Mononuclear cell (primary cell): Measurements from ENCODE around the gene PXYLP1. TPM values are rescaled to one million over a fixed set of nuclear protein-coding genes. Genes with fewer than 3 reads are reported as not detected.

ENCODE experiments used
- H3K27me3 ChIP-seq: 2 replicates; pipeline ENCODE4 v1.6.0; 2011; ENCODE audit warnings: low read length, control low read depth; ENCODE audit not compliant: insufficient read depth
- H3K4me1 ChIP-seq: 2 replicates; pipeline ENCODE4 v1.5.1; 2011; ENCODE audit warnings: mild to moderate bottlenecking, low read length, control low read depth; ENCODE audit not compliant: insufficient read depth
- H3K4me3 ChIP-seq: 2 replicates; pipeline ENCODE4 v1.5.1; 2011; ENCODE audit warnings: mild to moderate bottlenecking, low read length, moderate library complexity
- H3K9me3 ChIP-seq: 2 replicates; pipeline ENCODE4 v1.5.1; 2011; ENCODE audit warnings: low read depth, mild to moderate bottlenecking, control low read depth, low read length
- total RNA-seq: library from RNA; depleted of rRNA; stranded (reverse); fragments of >200 nt; gene quantifications from one replicate; pipeline ENCODE4 v1.2.3, GENCODE V29; 2012

PXYLP1 gene
- total RNA-seq, 1 donor: 19.8 TPM

- no peaks in the 10 kb centered on the region for H3K27me3 ChIP-seq
- no peak overlapping the region for H3K4me3 ChIP-seq
- H3K4me1 ChIP-seq: peaks cover 31% of the 10 kb centered on the region
- H3K9me3 ChIP-seq: no peaks in the 10 kb centered on the region
Observed at GRCh38 chr3:141268791-141269190, 37.2 kb downstream of the PXYLP1 start.

GRCh38 chr3:141269961-141270360 is 38.3 kb downstream of the PXYLP1 start:
- Histone ChIP-seq H3K4me3 (no peak overlapping the region), H3K4me1 (peaks cover 42% of the 10 kb centered on the region), H3K27me3 (no peaks in the 10 kb centered on the region), H3K9me3 (no peaks in the 10 kb centered on the region)

- Histone ChIP-seq H3K9me3 (no peaks in the 10 kb centered on the region), H3K4me1 (peaks cover 38% of the 10 kb centered on the region), H3K4me3 (no peak overlapping the region), H3K27me3 (no peaks in the 10 kb centered on the region)
Observed at GRCh38 chr3:141271279-141272030, 39.8 kb downstream of the PXYLP1 start.

GRCh38 chr3:141272906-141273662 is 41.5 kb downstream of the PXYLP1 start:
- H3K4me3 ChIP-seq: no peak overlapping the region
- H3K9me3 ChIP-seq: no peaks in the 10 kb centered on the region
- no peaks in the 10 kb centered on the region for H3K27me3 ChIP-seq
- H3K4me1 ChIP-seq: peaks cover 25% of the 10 kb centered on the region

GRCh38 chr3:141273700-141274410 is 42.2 kb downstream of the PXYLP1 start:
- no peaks in the 10 kb centered on the region for H3K27me3 ChIP-seq
- peaks cover 24% of the 10 kb centered on the region for H3K4me1 ChIP-seq
- H3K9me3 ChIP-seq: no peaks in the 10 kb centered on the region
- no peak overlapping the region for H3K4me3 ChIP-seq

- peaks cover 26% of the 10 kb centered on the region for H3K4me1 ChIP-seq
- H3K4me3 ChIP-seq: no peak overlapping the region
- H3K27me3 ChIP-seq: no peaks in the 10 kb centered on the region
- no peaks in the 10 kb centered on the region for H3K9me3 ChIP-seq
Observed at GRCh38 chr3:141274411-141275031, 42.9 kb downstream of the PXYLP1 start.

- H3K4me3 ChIP-seq: no peak overlapping the region
Observed at GRCh38 chr3:141275032-141275422, 43.4 kb downstream of the PXYLP1 start.

GRCh38 chr3:141275511-141275910 is 43.9 kb downstream of the PXYLP1 start:
- Histone ChIP-seq H3K4me3 (no peak overlapping the region), H3K4me1 (peaks cover 26% of the 10 kb centered on the region), H3K27me3 (no peaks in the 10 kb centered on the region), H3K9me3 (no peaks in the 10 kb centered on the region)

More at GRCh38 chr3:141275032-141275422, 43.4 kb downstream of the PXYLP1 start:
- peaks cover 26% of the 10 kb centered on the region for H3K4me1 ChIP-seq
- no peaks in the 10 kb centered on the region for H3K27me3 ChIP-seq
- no peaks in the 10 kb centered on the region for H3K9me3 ChIP-seq

GRCh38 chr3:141275973-141276372 is 44.3 kb downstream of the PXYLP1 start:
- peaks cover 26% of the 10 kb centered on the region for H3K4me1 ChIP-seq
- H3K27me3 ChIP-seq: no peaks in the 10 kb centered on the region
- H3K9me3 ChIP-seq: no peaks in the 10 kb centered on the region
- H3K4me3 ChIP-seq: no peak overlapping the region

GRCh38 chr3:141276398-141276797 is 44.8 kb downstream of the PXYLP1 start:
- peaks cover 26% of the 10 kb centered on the region for H3K4me1 ChIP-seq
- no peaks in the 10 kb centered on the region for H3K27me3 ChIP-seq
- no peaks in the 10 kb centered on the region for H3K9me3 ChIP-seq
- no peak overlapping the region for H3K4me3 ChIP-seq

- Histone ChIP-seq H3K4me1 (peaks cover 26% of the 10 kb centered on the region), H3K4me3 (no peak overlapping the region), H3K27me3 (no peaks in the 10 kb centered on the region), H3K9me3 (no peaks in the 10 kb centered on the region)
Observed at GRCh38 chr3:141277451-141277850, 45.8 kb downstream of the PXYLP1 start.

GRCh38 chr3:141278196-141279076 is 46.8 kb downstream of the PXYLP1 start:
- Histone ChIP-seq H3K4me3 (no peak overlapping the region), H3K9me3 (no peaks in the 10 kb centered on the region), H3K27me3 (no peaks in the 10 kb centered on the region), H3K4me1 (peaks cover 26% of the 10 kb centered on the region)

- H3K4me3 ChIP-seq: no peak overlapping the region
- H3K27me3 ChIP-seq: no peaks in the 10 kb centered on the region
- H3K4me1 ChIP-seq: peaks cover 21% of the 10 kb centered on the region
- H3K9me3 ChIP-seq: no peaks in the 10 kb centered on the region
Observed at GRCh38 chr3:141279077-141279967, 47.7 kb downstream of the PXYLP1 start.
